ENCODE data around the gene KDM2B.

The KDM2B gene

DNA sequence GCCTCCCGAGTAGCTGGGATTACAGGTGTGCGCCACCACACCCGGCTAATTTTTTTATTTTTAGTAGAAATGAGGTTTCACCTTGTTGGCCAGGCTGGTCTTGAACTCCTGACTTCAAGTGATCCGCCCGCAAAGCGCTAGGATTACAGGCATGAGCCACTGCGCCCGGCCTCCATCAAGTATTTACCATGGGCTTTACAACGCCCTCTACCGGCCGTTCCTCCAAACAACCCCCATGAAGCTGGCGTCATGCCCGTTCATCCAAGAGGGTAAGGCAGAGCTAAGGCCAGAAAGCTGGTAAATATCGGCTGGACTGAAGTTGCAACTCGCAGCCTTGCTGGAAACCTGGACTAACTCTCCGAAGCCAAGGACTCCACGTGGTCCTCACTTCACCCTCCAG lies 139.3 kb downstream of the KDM2B start:
- no peaks in the 10 kb centered on the region for H3K9me3 ChIP-seq (ENCODE audit: control insufficient read depth, low read length)
- no peak overlapping the region for H3K4me3 ChIP-seq (ENCODE audit: low read depth, low read length)
- peaks cover 9% of the 10 kb centered on the region for H3K79me2 ChIP-seq
- H3K27ac ChIP-seq = no peak overlapping the region
- no peaks in the 10 kb centered on the region for H3K36me3 ChIP-seq (ENCODE audit: control insufficient read depth, insufficient read depth, low read length)
- H2AFZ ChIP-seq = no peak overlapping the region
- H3K9ac ChIP-seq = no peak overlapping the region
- no peaks in the 10 kb centered on the region for H3K4me1 ChIP-seq
- H3K4me2 ChIP-seq (ENCODE audit: low read length) = no peak overlapping the region
- no peaks in the 10 kb centered on the region for H3K27me3 ChIP-seq (ENCODE audit: control insufficient read depth, insufficient read depth, low read length)
- TF ChIP-seq, protein P1, sequence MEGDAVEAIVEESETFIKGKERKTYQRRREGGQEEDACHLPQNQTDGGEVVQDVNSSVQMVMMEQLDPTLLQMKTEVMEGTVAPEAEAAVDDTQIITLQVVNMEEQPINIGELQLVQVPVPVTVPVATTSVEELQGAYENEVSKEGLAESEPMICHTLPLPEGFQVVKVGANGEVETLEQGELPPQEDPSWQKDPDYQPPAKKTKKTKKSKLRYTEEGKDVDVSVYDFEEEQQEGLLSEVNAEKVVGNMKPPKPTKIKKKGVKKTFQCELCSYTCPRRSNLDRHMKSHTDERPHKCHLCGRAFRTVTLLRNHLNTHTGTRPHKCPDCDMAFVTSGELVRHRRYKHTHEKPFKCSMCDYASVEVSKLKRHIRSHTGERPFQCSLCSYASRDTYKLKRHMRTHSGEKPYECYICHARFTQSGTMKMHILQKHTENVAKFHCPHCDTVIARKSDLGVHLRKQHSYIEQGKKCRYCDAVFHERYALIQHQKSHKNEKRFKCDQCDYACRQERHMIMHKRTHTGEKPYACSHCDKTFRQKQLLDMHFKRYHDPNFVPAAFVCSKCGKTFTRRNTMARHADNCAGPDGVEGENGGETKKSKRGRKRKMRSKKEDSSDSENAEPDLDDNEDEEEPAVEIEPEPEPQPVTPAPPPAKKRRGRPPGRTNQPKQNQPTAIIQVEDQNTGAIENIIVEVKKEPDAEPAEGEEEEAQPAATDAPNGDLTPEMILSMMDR (IDR thresholded peaks at IDR 0.05) = no peak

DNA sequence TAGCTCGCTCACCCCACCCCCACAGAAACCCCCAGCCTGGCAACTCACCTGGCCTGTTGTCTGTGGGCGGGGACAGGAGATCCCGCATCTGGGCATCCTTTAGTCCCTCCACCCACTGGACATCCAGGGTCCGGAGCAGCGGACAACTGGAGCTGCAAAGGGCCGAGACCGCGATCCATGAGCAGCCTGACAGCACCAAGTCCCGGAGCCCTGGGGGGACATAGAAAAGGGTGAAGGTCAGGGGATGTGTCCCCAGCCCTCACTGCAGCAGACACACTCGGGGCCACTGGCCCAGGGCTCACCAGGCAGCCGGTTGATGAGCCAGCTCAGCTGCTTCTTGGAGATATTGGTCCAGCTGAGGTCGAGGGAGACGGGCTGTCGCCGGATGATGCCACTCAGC lies 140.1 kb downstream of the KDM2B start:
- no peaks in the 10 kb centered on the region for H3K4me1 ChIP-seq
- H3K79me2 ChIP-seq = peaks cover 9% of the 10 kb centered on the region
- H2AFZ ChIP-seq = no peak overlapping the region
- no peak overlapping the region for H3K4me3 ChIP-seq (ENCODE audit: low read depth, low read length)
- H3K36me3 ChIP-seq (ENCODE audit: control insufficient read depth, insufficient read depth, low read length) = no peaks in the 10 kb centered on the region
- TF ChIP-seq, protein P1 (IDR thresholded peaks at IDR 0.05) = no peak
- H3K9ac ChIP-seq = no peak overlapping the region
- H3K27ac ChIP-seq = no peak overlapping the region
- no peak overlapping the region for H3K4me2 ChIP-seq (ENCODE audit: low read length)
- no peaks in the 10 kb centered on the region for H3K27me3 ChIP-seq (ENCODE audit: control insufficient read depth, insufficient read depth, low read length)
- no peaks in the 10 kb centered on the region for H3K9me3 ChIP-seq (ENCODE audit: control insufficient read depth, low read length)

DNA sequence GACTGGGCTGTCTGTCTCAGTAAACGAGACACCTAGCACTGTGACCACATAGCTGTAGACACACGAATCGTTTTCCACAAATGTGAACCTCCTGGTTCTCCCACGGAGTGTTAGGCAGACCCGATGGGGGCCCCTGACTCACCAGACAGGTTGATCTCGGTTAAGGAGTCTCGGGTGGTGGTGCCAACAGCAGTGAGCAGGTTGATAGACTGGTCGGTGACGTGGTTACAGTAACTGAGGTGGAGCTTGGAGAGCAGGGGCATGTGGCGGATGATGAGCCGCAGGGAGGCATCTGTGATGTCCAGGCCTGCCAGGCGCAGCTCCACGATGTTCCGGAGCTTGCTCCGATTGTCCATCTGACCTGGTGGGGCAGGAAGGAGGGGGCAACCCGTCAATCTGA lies 141.1 kb downstream of the KDM2B start:
- no peak overlapping the region for H3K9ac ChIP-seq

DNA sequence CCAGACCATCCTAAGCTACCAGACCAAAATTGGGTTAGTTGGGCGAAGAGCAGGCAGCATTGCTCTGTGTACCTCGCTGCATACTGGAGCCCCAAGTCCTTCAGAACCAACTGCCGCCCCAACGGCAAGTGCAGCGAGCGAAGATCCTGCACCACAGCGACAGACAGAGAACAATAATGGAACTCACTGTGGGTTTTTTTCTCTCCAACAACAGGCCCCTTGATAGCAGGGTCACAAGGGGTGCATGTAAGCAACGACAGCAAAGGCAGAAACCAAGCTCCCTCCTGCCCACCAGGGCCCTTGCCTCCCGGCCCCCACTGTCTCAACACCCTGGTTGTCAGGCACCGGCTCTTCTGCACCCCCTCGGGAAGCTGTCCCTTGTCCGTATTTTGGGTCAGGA lies 141.9 kb downstream of the KDM2B start:
- Histone ChIP-seq H3K9me3 (ENCODE audit: control insufficient read depth, low read length) (no peaks in the 10 kb centered on the region), H3K4me1 (no peaks in the 10 kb centered on the region), H3K9ac (no peak overlapping the region), H3K27ac (no peak overlapping the region), H2AFZ (no peak overlapping the region), H3K79me2 (peaks cover 11% of the 10 kb centered on the region), H3K36me3 (ENCODE audit: control insufficient read depth, insufficient read depth, low read length) (no peaks in the 10 kb centered on the region), H3K4me2 (ENCODE audit: low read length) (no peak overlapping the region), H3K4me3 (ENCODE audit: low read depth, low read length) (no peak overlapping the region), H3K27me3 (ENCODE audit: control insufficient read depth, insufficient read depth, low read length) (no peaks in the 10 kb centered on the region)
- TF ChIP-seq, protein P1 (IDR thresholded peaks at IDR 0.05) = no peak

More for the DNA sequence above, 141.1 kb downstream of the KDM2B start:
- Histone ChIP-seq H3K9me3 (ENCODE audit: control insufficient read depth, low read length) (no peaks in the 10 kb centered on the region), H3K27me3 (ENCODE audit: control insufficient read depth, insufficient read depth, low read length) (no peaks in the 10 kb centered on the region), H3K4me1 (no peaks in the 10 kb centered on the region), H3K79me2 (peaks cover 11% of the 10 kb centered on the region), H3K4me3 (ENCODE audit: low read depth, low read length) (no peak overlapping the region), H3K4me2 (ENCODE audit: low read length) (no peak overlapping the region), H3K36me3 (ENCODE audit: control insufficient read depth, insufficient read depth, low read length) (no peaks in the 10 kb centered on the region), H3K27ac (no peak overlapping the region), H2AFZ (no peak overlapping the region)
- TF ChIP-seq, protein P1 (IDR thresholded peaks at IDR 0.05) = no peak

DNA sequence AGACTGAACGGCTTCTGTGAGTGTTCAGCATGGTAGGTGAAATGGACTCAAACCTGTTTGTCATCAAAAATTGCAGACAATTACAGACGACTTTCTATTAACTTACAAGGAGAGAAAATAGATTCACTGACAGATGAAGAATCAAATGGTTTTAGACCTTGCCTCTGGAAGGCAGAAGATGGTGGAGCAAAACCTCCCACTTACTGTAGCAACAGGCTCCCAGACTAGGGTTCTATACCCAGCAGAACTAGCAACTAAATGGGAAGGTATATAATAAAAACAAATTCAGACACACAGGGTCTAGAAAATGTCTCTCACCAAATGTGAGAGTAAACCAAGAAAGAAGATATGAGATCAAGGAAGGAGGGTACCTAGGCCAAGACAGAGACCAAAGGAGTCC lies 144.1 kb downstream of the KDM2B start:
- Histone ChIP-seq H3K4me1 (no peaks in the 10 kb centered on the region), H3K36me3 (ENCODE audit: control insufficient read depth, insufficient read depth, low read length) (no peaks in the 10 kb centered on the region), H3K79me2 (peaks cover 9% of the 10 kb centered on the region), H3K27me3 (ENCODE audit: control insufficient read depth, insufficient read depth, low read length) (no peaks in the 10 kb centered on the region), H2AFZ (no peak overlapping the region), H3K9me3 (ENCODE audit: control insufficient read depth, low read length) (no peaks in the 10 kb centered on the region), H3K9ac (no peak overlapping the region), H3K4me3 (ENCODE audit: low read depth, low read length) (no peak overlapping the region), H3K27ac (no peak overlapping the region), H3K4me2 (ENCODE audit: low read length) (no peak overlapping the region)
- TF ChIP-seq, protein P1 (IDR thresholded peaks at IDR 0.05) = no peak
